WI38 (cell line): ENCODE data around the gene CDYL.
"Not testable (repeated sequence)": the region's sequence is repeated elsewhere in the genome, so short reads cannot be mapped to it uniquely, and the experiment has no call there.

Source experiments
- H3K4me3 ChIP-seq: 2 replicates; pipeline ENCODE4 v1.5.1; 2011; ENCODE audit warnings: low read depth, mild to moderate bottlenecking, control low read depth, low read length
- TF ChIP-seq, protein P1 (sequence below): IDR thresholded peaks from 2 replicates; pipeline ENCODE4 v1.5.1; 2012; ENCODE audit warnings: low read depth, mild to moderate bottlenecking, control low read depth, low read length

CDYL gene

DNA sequence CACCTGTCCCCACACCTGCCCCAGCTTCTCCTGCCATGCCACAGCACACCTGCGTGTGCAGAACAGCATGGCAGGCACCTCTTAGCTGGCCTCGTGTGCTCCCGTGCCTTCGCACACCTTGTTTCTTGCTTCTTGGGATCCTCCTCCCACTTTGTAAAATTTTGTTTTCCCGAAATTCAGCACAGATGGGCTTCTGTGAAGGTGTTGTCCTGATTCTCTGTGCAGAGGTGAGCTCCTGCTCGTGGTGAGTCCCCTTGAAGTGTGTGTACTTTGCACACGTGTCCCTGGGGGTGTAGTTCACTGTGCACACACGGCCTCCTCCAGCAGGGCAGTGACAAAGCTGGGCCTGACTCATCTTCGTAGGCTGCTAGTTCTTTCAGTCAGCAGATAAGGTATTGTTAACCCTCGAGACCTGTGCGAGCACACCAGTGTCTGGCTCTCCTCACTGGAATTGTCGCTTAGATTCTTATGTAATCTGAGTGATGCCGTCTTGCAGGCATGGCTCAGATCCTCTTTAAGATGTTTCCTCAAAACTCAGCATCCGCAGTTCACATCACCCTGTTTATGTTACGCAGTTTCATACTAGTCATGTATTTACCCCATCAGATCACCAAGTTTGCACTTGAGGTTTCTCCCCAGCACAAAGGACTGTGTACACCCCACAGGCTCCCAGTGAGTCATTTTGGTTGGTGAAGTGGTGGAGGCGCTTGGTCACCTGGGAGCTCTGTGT is 77.7 kb downstream of the CDYL start:
- H3K4me3 ChIP-seq: no peak overlapping the region
- TF ChIP-seq, protein P1, sequence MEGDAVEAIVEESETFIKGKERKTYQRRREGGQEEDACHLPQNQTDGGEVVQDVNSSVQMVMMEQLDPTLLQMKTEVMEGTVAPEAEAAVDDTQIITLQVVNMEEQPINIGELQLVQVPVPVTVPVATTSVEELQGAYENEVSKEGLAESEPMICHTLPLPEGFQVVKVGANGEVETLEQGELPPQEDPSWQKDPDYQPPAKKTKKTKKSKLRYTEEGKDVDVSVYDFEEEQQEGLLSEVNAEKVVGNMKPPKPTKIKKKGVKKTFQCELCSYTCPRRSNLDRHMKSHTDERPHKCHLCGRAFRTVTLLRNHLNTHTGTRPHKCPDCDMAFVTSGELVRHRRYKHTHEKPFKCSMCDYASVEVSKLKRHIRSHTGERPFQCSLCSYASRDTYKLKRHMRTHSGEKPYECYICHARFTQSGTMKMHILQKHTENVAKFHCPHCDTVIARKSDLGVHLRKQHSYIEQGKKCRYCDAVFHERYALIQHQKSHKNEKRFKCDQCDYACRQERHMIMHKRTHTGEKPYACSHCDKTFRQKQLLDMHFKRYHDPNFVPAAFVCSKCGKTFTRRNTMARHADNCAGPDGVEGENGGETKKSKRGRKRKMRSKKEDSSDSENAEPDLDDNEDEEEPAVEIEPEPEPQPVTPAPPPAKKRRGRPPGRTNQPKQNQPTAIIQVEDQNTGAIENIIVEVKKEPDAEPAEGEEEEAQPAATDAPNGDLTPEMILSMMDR: no peak

- H3K4me3 ChIP-seq: no peak overlapping the region
These were observed 80.6 kb downstream of the CDYL start for GRCh38 chr6:4856785-4857184.

DNA sequence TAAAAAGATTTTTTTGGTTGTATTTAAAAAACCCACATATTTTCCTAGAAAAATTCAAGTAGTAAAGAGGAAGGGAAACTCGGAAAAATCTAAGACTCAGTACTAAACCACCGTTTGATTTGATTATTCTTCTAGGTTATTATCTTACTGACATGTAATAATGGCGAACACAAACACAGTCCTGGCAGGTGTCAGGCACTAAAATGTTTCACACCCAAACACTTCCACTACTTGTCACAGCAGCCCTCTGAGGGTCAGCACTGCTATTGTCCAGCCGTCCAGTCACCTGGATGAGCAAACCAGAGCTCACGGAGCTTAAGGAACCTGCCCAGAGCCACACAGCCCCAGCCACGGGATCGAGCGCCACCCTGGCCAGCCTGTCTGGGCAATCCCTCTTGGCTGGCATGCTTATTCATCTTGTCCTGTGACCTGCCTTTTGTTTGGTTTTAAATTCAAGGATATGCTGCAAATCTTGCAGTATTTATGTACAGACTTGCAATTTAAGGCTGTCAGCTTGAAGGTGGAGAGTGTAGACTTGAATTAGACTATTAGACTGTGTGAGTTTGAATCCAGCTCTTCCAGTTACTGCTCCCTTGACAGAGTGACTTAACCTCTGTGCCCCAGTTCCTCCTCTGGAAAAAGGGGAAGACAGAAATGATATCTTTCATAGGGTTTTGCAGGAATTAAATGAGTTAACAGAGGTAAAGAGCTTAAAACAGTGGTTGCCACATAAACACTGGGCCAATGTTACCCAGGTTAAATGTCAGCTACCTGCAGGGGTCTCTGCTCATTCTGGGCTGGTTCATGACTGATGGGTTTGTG is 82.2 kb downstream of the CDYL start:
- TF ChIP-seq, protein P1: no peak

More at GRCh38 chr6:4856785-4857184, 80.6 kb downstream of the CDYL start:
- TF ChIP-seq, protein P1: no peak

GRCh38 chr6:4860387-4860786 is 84.2 kb downstream of the CDYL start:
- TF ChIP-seq, protein P1: no peak

More for the DNA sequence above, 82.2 kb downstream of the CDYL start:
- no peak overlapping the region for H3K4me3 ChIP-seq

DNA sequence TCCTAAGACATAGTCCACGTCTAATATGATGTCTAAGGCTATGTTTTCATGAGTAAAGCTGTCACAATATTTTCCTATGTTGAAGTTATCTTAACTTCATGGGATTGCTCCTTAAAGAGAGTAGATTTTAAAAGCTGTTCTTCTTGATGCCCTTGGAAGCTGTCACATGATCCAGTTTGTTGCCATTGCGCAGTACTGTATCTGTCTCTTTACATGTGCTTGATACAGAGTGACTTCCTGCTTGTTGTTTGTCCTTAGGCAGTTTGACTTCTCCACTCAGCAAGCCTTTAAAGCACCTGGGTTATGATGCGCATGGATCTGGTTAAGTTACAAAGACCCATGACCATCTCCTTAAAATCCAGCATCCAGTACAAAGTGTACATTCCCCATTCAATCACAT is 85.4 kb downstream of the CDYL start:
- H3K4me3 ChIP-seq: no peak overlapping the region
- TF ChIP-seq, protein P1: no peak

More at GRCh38 chr6:4860387-4860786, 84.2 kb downstream of the CDYL start:
- H3K4me3 ChIP-seq: no peak overlapping the region

- TF ChIP-seq, protein P1: no peak
- no peak overlapping the region for H3K4me3 ChIP-seq
These were observed 88.3 kb downstream of the CDYL start for GRCh38 chr6:4864519-4864918.

DNA sequence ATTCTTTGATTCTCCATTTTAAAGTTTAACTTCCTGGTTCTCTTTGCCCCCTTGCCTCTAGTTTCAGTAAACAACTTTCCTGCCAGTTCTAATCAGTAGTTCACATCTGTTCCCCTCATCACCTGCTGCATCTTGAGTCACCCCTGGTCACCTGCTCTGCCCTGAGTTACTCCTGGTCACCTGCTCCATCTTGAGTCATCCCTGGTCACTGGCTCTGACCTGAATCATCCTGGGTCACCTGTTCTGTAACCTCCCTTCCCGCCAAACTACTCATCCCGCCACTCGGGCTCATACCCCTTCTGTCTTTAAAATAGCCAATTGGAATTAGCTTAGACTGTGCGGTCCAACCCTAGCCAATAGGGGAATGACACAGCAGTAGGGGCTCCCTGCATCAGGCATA is 88.8 kb downstream of the CDYL start:
- H3K4me3 ChIP-seq: not testable (repeated sequence)
